Measurements from ENCODE around the gene DNM1L. TPM values are rescaled to one million over a fixed set of nuclear protein-coding genes. Genes with fewer than 3 reads are reported as not detected.

DNM1L gene
- polyA plus RNA-seq, 1 of the 3 experiments (the other 2 are of a cell fraction) = 26.6 TPM

- Histone ChIP-seq H3K4me1 (ENCODE audit: control insufficient read depth in 1 of 2, insufficient read depth in 2 of 2, low read depth in 1 of 2, low read length in 1 of 2) (peaks cover 0 to 3% of the 10 kb centered on the region in 2 experiments; a peak in 1 of 4 replicates), H3K36me3 (replicated peaks in 1 of 2; ENCODE audit: control insufficient read depth in 1 of 2, insufficient read depth in 2 of 2, low read length in 1 of 2) (no peaks in the 10 kb centered on the region), H3K79me2 (ENCODE audit: insufficient read depth) (no peaks in the 10 kb centered on the region), H4K20me1 (ENCODE audit: insufficient read depth) (no peaks in the 10 kb centered on the region), H3K9me2 (no peaks in the 10 kb centered on the region), H3F3A (replicated peaks; ENCODE audit: insufficient read depth) (no peaks in the 10 kb centered on the region), H3K9ac (no peak overlapping the region), H3K4me2 (no peak overlapping the region), H3K27me3 (ENCODE audit: insufficient read depth) (no peaks in the 10 kb centered on the region), H3K4me3 (ENCODE audit: low read depth in 2 of 2, low read length in 1 of 2) (no peak overlapping the region), H3K9me3 (no peaks in the 10 kb centered on the region), H3K27ac (ENCODE audit: low read depth in 2 of 2, low read length in 1 of 2) (no peak overlapping the region), H2AFZ (ENCODE audit: low read depth) (no peak overlapping the region)
- 81% methylated on average over 2 of the region's 2 CpGs for WGBS (ENCODE audit: low lambda C conversion rate)
- no peak for DNase-seq
- POLR2A ChIA-PET = no interaction called here
- TF ChIP-seq JUND (IDR thresholded peaks at IDR 0.05) = no peak
- TF ChIP-seq MXI1 (IDR thresholded peaks at IDR 0.05; ENCODE audit: low read depth, low read length) = no peak
- no peak for TF ChIP-seq FOSL2 (IDR thresholded peaks at IDR 0.05; ENCODE audit: borderline replicate concordance, low read depth)
- no peak for TF ChIP-seq GABPA (IDR thresholded peaks at IDR 0.05; ENCODE audit: low read depth)
- TF ChIP-seq RFX5 (IDR thresholded peaks at IDR 0.05; ENCODE audit: low read length) = no peak
- TF ChIP-seq FOXJ3 (CRISPR knock-in tag; IDR thresholded peaks at IDR 0.05) = no peak
- TF ChIP-seq POLR2AphosphoS5 (IDR thresholded peaks at IDR 0.05; ENCODE audit: low read depth, low read length) = no peak
- TF ChIP-seq TEAD4 (IDR thresholded peaks at IDR 0.05; ENCODE audit: borderline replicate concordance, insufficient read depth) = no peak
- no peak for TF ChIP-seq SIN3A (IDR thresholded peaks at IDR 0.05; ENCODE audit: borderline replicate concordance, low read depth, low read length)
- no peak for TF ChIP-seq RCOR1 (IDR thresholded peaks at IDR 0.05; ENCODE audit: low read length)
- TF ChIP-seq TCF12 (IDR thresholded peaks at IDR 0.05) = no peak
- TF ChIP-seq YY1 (IDR thresholded peaks at IDR 0.05; ENCODE audit: low read depth) = no peak
- no peak for TF ChIP-seq SMC3 (IDR thresholded peaks at IDR 0.05; ENCODE audit: low read depth, low read length)
- TF ChIP-seq ELF1 (IDR thresholded peaks at IDR 0.05) = no peak
- no peak for TF ChIP-seq REST (IDR thresholded peaks at IDR 0.05; ENCODE audit: low read depth, low read length)
- TF ChIP-seq USF1 (IDR thresholded peaks at IDR 0.05; ENCODE audit: borderline replicate concordance, low read depth) = no peak
- CTCF ChIA-PET = interaction anchor here (2.5 kb wide), 1 partner anchor 207 kb away, joined by 17 read pairs; no protein-coding TSS in a partner anchor
Measured at GRCh38 chr12:32662665-32663064, 16.4 kb upstream of the DNM1L start.

- H4K20me1 ChIP-seq (ENCODE audit: insufficient read depth) = no peaks in the 10 kb centered on the region
- DNase-seq = no peak
- H3K27ac ChIP-seq (ENCODE audit: low read depth in 2 of 2, low read length in 1 of 2) = no peak overlapping the region
- H3K9me3 ChIP-seq = no peaks in the 10 kb centered on the region
- POLR2A ChIA-PET = no interaction called here
- H3K27me3 ChIP-seq (ENCODE audit: insufficient read depth) = no peaks in the 10 kb centered on the region
- H3K36me3 ChIP-seq (replicated peaks in 1 of 2; ENCODE audit: control insufficient read depth in 1 of 2, insufficient read depth in 2 of 2, low read length in 1 of 2) = no peaks in the 10 kb centered on the region
- no peak overlapping the region for H2AFZ ChIP-seq (ENCODE audit: low read depth)
- no peak overlapping the region for H3K4me3 ChIP-seq (ENCODE audit: low read depth in 2 of 2, low read length in 1 of 2)
- no peak overlapping the region for H3K9ac ChIP-seq
- no peaks in the 10 kb centered on the region for H3K9me2 ChIP-seq
- H3K4me2 ChIP-seq = no peak overlapping the region
- CTCF ChIA-PET = interaction anchor here (0.9 to 1.4 kb wide), 3 partner anchors 8 to 211 kb away, joined by 3 to 4 read pairs (median 3); no protein-coding TSS in a partner anchor
- no peaks in the 10 kb centered on the region for H3K4me1 ChIP-seq (ENCODE audit: control insufficient read depth in 1 of 2, insufficient read depth in 2 of 2, low read depth in 1 of 2, low read length in 1 of 2)
- no peaks in the 10 kb centered on the region for H3F3A ChIP-seq (replicated peaks; ENCODE audit: insufficient read depth)
- TF ChIP-seq TAF1 (IDR thresholded peaks at IDR 0.05; ENCODE audit: borderline replicate concordance, low read depth, low read length) = no peak
- TF ChIP-seq CHD2 (IDR thresholded peaks at IDR 0.05; ENCODE audit: low read length, partially characterized antibody) = no peak
- no peak for TF ChIP-seq GATA2 (CRISPR knock-in tag; IDR thresholded peaks at IDR 0.05)
- no peak for TF ChIP-seq NFIC (IDR thresholded peaks at IDR 0.05; ENCODE audit: borderline replicate concordance)
- TF ChIP-seq SMC3 (IDR thresholded peaks at IDR 0.05; ENCODE audit: low read depth, low read length) = no peak
- TF ChIP-seq NRF1 (IDR thresholded peaks at IDR 0.05; ENCODE audit: low read depth, low read length) = no peak
- no peak for TF ChIP-seq FOXJ3 (CRISPR knock-in tag; IDR thresholded peaks at IDR 0.05)
- TF ChIP-seq PBX3 (IDR thresholded peaks at IDR 0.05) = no peak
- H3K79me2 ChIP-seq (ENCODE audit: insufficient read depth) = no peaks in the 10 kb centered on the region
- 85% methylated on average over 14 of the region's 14 CpGs for WGBS (ENCODE audit: low lambda C conversion rate)
Measured at GRCh38 chr12:32666018-32666417, 13.1 kb upstream of the DNM1L start.

Data from SK-N-SH (cell line).